ENCODE results near the gene CANT1. TPM values are rescaled to one million over a fixed set of nuclear protein-coding genes. Genes with fewer than 3 reads are reported as not detected.
A peak's percentile ranks its signal among the peaks of the same experiment; 100 is the strongest.

CANT1 gene
- total RNA-seq, 2 donors from 2014 or later = 52.9 to 58.1 TPM

DNA sequence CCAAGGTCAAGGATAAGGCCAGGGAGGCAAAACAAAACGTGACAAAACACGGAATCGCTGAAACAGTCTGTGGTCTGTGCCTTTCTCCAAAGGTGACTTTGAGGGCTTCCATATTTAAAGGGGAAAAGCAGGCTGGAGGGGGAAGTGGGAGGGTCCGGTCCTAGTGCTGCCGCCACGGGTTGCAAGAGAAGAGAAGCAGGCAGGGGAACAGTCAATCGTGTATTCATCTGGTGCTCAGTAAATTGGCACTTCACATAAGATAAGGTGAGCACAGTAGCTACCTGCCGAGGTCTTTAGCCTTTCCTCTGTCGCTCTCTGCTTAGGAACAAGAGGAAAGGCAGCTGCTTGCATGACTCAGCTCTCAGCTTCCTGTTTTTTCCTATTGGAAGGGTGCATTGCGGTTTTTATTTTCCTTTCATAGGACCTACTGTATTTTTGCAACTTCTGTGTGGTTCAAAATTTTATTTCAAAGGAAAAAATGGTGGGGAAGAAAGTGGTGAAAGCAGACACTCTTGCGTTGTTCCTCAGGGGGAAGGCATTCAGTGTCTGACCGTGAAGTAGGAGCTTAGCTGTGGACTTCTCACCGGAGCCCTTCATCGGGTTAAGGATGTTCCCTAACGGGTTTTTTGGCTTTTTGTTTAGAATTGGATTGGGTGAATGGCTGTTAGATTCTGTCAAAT lies 22.8 kb downstream of the CANT1 start:
- H3K27me3 Mint-ChIP-seq (ENCODE audit: low read depth) = no peaks in the 10 kb centered on the region

GRCh38 chr17:78986048-78986648 lies 23.4 kb downstream of the CANT1 start:
- DNase-seq (no peak), ATAC-seq (replicated peaks in 1 of 2) (peak; percentile 62 to 68)
- H3K36me3 Mint-ChIP-seq (ENCODE audit: insufficient read depth in 2 of 2) = peaks cover 2 to 6% of the 10 kb centered on the region in 2 donors
- H3K4me3 Mint-ChIP-seq = peak overlapping the region; percentile 67 to 70
- no peaks in the 10 kb centered on the region for H3K27me3 Mint-ChIP-seq (ENCODE audit: low read depth)
- H3K27ac Mint-ChIP-seq = no peak overlapping the region
- peaks cover 14% of the 10 kb centered on the region for H3K4me1 Mint-ChIP-seq (ENCODE audit: low read depth)
- no peaks in the 10 kb centered on the region for H3K9me3 Mint-ChIP-seq

More for the DNA sequence above, 22.8 kb downstream of the CANT1 start:
- no peak overlapping the region for H3K27ac Mint-ChIP-seq
- H3K9me3 Mint-ChIP-seq = no peaks in the 10 kb centered on the region
- H3K36me3 Mint-ChIP-seq (ENCODE audit: insufficient read depth in 2 of 2) = peaks cover 2 to 10% of the 10 kb centered on the region in 2 donors
- DNase-seq (no peak), ATAC-seq (replicated peaks in 1 of 2) (peak; percentile 39 to 45)
- H3K4me1 Mint-ChIP-seq (ENCODE audit: low read depth) = peaks cover 14% of the 10 kb centered on the region
- peak overlapping the region; percentile 67 to 70 for H3K4me3 Mint-ChIP-seq

DNA sequence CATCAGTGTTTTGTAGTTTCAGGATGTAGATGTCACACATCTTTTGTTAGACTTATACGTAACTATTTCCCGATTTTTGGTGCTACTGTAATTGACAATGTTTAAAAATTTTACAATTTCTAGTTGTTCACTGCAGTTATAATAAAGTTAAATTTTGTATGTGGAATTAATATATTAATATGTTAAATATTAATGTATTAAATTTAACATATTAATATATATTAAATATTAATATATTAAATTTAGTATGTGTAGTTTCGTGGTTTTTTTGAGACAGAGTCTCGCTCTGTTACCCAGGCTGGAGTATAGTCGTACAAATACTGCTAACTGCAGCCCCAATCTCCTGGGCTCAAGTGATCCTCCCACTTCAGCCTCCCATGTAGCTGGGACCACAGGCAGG lies 24.2 kb downstream of the CANT1 start:
- Mint-ChIP-seq H3K27ac (no peak overlapping the region), H3K36me3 (ENCODE audit: insufficient read depth in 2 of 2) (peaks cover under 1 to 4% of the 10 kb centered on the region in 2 donors), H3K4me1 (ENCODE audit: low read depth) (peaks cover 14% of the 10 kb centered on the region), H3K9me3 (no peaks in the 10 kb centered on the region), H3K4me3 (no peak overlapping the region), H3K27me3 (ENCODE audit: low read depth) (no peaks in the 10 kb centered on the region)
- no peak for DNase-seq
- ATAC-seq (replicated peaks in 1 of 2) = no peak

DNA sequence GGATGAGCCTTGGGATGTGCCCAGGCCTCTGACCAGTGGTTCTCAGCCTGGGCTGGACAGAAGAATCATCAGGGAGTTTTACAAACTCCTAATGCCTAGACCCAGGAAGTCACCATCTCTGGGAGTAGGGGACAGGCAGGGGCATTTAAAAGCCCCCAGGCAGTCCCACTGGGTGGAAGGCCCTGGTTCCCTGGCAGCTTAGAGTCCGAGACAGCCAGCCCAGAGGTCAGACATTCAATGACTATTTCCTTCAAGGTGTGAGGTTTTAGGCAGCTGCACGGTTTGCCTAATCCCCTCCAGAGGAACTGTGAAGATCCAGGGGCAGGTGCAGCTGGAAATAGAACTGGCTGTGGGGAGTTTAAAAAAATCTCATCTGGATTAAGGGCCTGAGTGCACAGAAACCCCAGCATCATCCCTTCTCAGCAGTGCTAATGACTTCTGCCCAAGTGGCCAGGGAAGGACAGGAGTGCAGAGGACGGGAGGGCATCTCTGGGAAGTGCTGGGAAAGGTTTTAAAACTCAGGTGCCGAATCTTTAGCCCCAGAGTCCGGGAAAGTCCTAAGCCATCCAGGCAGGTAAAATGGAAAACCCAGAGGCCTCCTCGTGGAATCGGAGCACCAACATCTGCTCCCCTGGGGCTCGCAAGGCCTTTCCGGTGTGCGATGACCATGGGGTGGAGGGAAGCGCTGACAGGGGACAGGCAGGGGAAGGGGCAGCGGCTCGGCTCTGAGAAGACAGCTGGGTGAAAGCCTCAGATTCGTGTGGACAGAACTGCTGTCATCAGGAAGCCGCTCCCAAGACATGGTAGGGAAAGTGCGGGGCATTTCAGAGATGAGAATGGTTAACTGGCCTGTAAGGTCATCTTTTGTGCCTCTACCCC lies 28.3 kb downstream of the CANT1 start:
- peaks cover 29% of the 10 kb centered on the region for H3K4me1 Mint-ChIP-seq (ENCODE audit: low read depth)
- no peaks in the 10 kb centered on the region for H3K9me3 Mint-ChIP-seq
- H3K27ac Mint-ChIP-seq = no peak overlapping the region
- H3K27me3 Mint-ChIP-seq (ENCODE audit: low read depth) = no peaks in the 10 kb centered on the region
- ATAC-seq (replicated peaks in 1 of 2) (no peak), DNase-seq (no peak)
- H3K4me3 Mint-ChIP-seq = no peak overlapping the region
- H3K36me3 Mint-ChIP-seq (ENCODE audit: insufficient read depth in 2 of 2) = no peaks in the 10 kb centered on the region

DNA sequence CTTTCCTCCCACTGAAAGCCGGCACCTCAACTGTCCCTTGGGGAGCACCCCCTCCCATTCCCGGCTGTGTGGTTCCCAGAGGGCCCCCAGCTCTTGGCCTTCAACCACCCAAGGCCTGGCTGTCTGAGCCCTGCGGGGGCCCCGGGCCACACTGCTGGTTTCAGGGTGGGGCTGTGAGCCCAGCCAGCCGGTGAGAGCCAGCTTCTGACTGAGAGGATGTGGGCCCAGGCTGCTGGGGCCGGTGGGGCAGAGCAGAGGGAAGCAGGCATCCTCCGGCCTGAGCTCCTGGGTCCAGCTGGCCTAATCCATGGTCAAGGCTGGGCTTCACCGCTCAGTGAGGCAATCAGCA lies 29.0 kb downstream of the CANT1 start:
- H3K27me3 Mint-ChIP-seq (ENCODE audit: low read depth) = no peaks in the 10 kb centered on the region
- H3K27ac Mint-ChIP-seq = no peak overlapping the region
- no peaks in the 10 kb centered on the region for H3K36me3 Mint-ChIP-seq (ENCODE audit: insufficient read depth in 2 of 2)
- ATAC-seq (replicated peaks in 1 of 2) (no peak), DNase-seq (no peak)
- H3K4me3 Mint-ChIP-seq = no peak overlapping the region
- no peaks in the 10 kb centered on the region for H3K9me3 Mint-ChIP-seq
- peaks cover 22% of the 10 kb centered on the region for H3K4me1 Mint-ChIP-seq (ENCODE audit: low read depth)

GRCh38 chr17:78979780-78980623 lies 29.6 kb downstream of the CANT1 start, which contains the start of gene LGALS3BP:
TSS of gene LGALS3BP (minus strand) at chr17:78979923. CDS start at chr17:78977191, 2,732 bp downstream.
- DNase-seq = peak; percentile 30 to 39
- ATAC-seq (replicated peaks in 1 of 2) = peak; percentile 71 to 77
- Mint-ChIP-seq H3K4me1 (ENCODE audit: low read depth) (peaks cover 22% of the 10 kb centered on the region), H3K36me3 (ENCODE audit: insufficient read depth in 2 of 2) (no peaks in the 10 kb centered on the region), H3K4me3 (peak within 1 kb of the TSS; percentile 75 to 79), H3K27ac (peak within 1 kb of the TSS; percentile 94), H3K27me3 (ENCODE audit: low read depth) (no peaks in the 10 kb centered on the region), H3K9me3 (no peaks in the 10 kb centered on the region)

DNA sequence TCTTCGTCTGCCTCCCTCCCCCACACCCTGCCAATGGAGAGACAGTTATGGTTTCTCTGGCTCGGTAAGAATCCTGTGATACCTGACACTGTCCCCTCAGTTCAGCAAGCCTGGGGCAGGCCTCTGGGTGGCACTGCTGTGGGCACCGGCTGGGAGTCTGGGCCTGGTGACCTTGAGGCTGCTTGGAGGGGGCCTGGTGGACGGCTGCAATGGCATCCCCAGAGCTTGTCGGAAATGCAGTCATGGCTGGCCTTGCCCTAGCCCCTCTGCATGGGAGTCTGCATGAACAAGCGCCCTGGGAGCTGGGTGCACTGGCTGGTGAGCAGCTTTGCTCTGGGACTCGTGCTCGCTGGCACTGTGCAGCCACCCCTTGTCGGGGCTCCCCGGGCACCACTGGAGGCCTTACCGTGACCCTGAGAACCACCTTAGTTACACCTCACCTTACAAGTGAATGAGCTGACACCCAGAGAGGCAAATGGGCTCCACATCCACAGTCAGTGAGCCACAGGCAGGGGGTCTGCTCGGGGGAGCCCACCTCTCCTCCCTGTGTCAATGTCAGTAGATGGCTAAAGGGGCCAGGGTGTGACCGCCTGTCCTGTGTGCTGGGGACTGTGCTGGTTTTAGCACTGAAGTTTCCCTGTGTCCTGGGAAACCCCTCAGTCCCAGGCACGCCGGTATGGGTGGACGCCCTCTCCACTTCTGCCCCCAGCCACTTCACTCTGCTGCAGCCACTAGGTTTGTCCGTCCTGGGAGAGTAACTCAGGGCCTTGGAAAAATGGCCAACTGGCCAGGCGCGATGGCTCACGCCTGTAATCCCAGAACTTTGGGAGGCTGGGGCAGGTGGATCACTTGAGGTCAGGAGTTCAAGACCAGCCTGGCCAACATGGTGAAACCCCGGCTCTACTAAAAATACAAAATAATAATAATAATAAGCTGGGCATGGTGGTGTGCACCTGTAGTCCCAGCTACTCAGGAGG lies 31.3 kb downstream of the CANT1 start:
- H3K9me3 Mint-ChIP-seq = no peaks in the 10 kb centered on the region
- H3K36me3 Mint-ChIP-seq (ENCODE audit: insufficient read depth in 2 of 2) = no peaks in the 10 kb centered on the region
- no peaks in the 10 kb centered on the region for H3K27me3 Mint-ChIP-seq (ENCODE audit: low read depth)
- no peak for DNase-seq
- peaks cover 22% of the 10 kb centered on the region for H3K4me1 Mint-ChIP-seq (ENCODE audit: low read depth)
- no peak overlapping the region for H3K27ac Mint-ChIP-seq
- H3K4me3 Mint-ChIP-seq = peak overlapping the region; percentile 14 to 75
- no peak for ATAC-seq (replicated peaks in 1 of 2)

- H3K27me3 Mint-ChIP-seq (ENCODE audit: low read depth) = no peaks in the 10 kb centered on the region
- H3K9me3 Mint-ChIP-seq = no peaks in the 10 kb centered on the region
- peaks cover 22% of the 10 kb centered on the region for H3K4me1 Mint-ChIP-seq (ENCODE audit: low read depth)
- H3K27ac Mint-ChIP-seq = no peak overlapping the region
- H3K4me3 Mint-ChIP-seq = peak overlapping the region in 1 of 2 donors; percentile 4
- ATAC-seq (replicated peaks in 1 of 2) = no peak
- DNase-seq = no peak
- H3K36me3 Mint-ChIP-seq (ENCODE audit: insufficient read depth in 2 of 2) = no peaks in the 10 kb centered on the region
Observed at GRCh38 chr17:78977681-78977943, 32.0 kb downstream of the CANT1 start.

DNA sequence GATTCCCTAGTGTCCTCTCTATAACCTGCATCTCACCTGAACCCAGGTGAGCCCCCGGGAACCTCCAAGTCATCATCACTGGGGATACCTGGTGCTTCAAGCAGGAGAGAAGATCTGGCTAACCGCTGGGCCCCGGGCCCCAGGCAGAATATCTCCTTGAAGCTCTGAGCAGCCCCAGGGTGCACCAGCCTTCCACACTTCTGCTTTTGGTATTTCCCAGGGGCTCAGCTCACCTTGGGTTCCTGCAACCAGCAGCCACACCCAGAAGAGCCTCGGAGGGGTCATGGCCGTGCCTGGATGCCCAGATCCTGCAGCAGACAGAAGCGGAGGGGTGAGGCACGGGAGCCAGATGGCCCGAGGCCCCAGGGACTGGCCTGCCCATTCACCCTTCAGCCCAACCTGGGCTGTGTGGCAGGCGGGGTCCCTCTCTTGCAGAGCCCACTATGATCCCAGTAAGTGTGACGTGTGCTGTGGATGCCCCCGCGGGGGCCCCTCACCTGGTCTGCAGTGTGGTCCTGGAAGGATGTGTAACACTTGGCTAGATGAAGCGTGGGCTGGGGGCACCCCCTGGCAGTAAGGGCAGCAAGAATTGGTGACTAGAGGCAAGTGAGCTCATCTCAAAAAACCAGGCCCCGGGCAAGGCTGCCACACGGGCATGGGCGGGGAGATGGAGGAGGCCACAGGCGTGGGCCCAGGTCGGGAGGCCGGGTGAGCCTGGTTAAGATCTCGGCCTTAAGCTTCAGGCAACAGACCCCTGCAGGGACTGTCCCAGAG lies 32.5 kb downstream of the CANT1 start:
- DNase-seq (no peak), ATAC-seq (replicated peaks in 1 of 2) (no peak)
- no peaks in the 10 kb centered on the region for H3K9me3 Mint-ChIP-seq
- peaks cover 22% of the 10 kb centered on the region for H3K4me1 Mint-ChIP-seq (ENCODE audit: low read depth)
- H3K4me3 Mint-ChIP-seq = peak overlapping the region in 1 of 2 donors; percentile 4
- no peaks in the 10 kb centered on the region for H3K27me3 Mint-ChIP-seq (ENCODE audit: low read depth)
- no peak overlapping the region for H3K27ac Mint-ChIP-seq
- H3K36me3 Mint-ChIP-seq (ENCODE audit: insufficient read depth in 2 of 2) = no peaks in the 10 kb centered on the region

GRCh38 chr17:78974635-78975591 lies 34.7 kb downstream of the CANT1 start:
- Mint-ChIP-seq H3K27ac (no peak overlapping the region), H3K4me1 (ENCODE audit: low read depth) (peaks cover 27% of the 10 kb centered on the region), H3K9me3 (no peaks in the 10 kb centered on the region), H3K4me3 (no peak overlapping the region), H3K36me3 (ENCODE audit: insufficient read depth in 2 of 2) (no peaks in the 10 kb centered on the region), H3K27me3 (ENCODE audit: low read depth) (no peaks in the 10 kb centered on the region)
- ATAC-seq (replicated peaks in 1 of 2) (peak; percentile 36 to 41), DNase-seq (no peak)
